NCI-H187 treated with DMSO at 0.1 percent for 48 hours (cell line): Measurements from ENCODE around the gene ANK3.

Experiments used
- DNase-seq: peaks from one replicate; lab custom pipeline; 2025; lab: John Stamatoyannopoulos, UW

ANK3 gene

DNA sequence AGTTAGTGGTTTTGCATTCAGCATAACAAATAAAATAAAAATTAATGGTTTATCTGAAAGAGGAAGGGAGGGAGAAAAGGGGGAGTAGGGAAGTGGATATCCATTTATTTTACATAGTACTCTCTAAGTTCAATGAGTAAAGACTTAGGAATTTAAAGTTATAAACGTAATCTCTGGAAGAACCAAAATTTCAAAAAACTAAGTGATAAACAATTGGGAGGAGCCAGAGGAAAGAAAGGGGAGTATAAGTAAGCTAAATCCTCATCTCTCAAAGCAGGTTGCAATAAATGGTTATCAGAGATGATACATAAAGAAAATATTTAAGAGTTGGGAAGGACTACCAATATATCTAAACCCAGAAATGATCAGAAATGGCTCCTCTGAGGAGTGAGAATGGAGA, 46.4 kb downstream of the ANK3 start:
- DNase-seq: no peak

- no peak for DNase-seq
Observed at GRCh38 chr10:60341969-60342368, 47.7 kb downstream of the ANK3 start.

- DNase-seq: no peak
Observed at GRCh38 chr10:60340973-60341372, 48.7 kb downstream of the ANK3 start.

DNA sequence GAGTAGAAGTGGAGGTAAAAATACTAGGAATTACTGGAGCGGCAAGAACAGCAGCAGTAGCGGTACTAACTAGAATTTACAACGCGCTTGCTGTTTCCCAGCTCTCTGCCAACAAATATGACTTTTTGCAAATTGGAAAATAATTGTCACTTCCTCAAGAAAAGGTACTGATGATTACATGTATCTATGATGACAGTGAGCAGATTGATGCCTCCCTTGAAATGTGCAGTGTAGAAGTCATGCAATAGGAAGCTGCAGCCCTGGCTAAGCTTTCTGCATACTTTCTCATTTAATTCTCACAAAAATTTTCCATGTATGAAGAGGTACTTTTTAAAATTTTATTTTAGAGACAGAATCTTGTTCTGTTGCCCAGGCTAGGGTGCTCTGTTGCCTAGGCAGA, 49.9 kb downstream of the ANK3 start:
- no peak for DNase-seq

DNA sequence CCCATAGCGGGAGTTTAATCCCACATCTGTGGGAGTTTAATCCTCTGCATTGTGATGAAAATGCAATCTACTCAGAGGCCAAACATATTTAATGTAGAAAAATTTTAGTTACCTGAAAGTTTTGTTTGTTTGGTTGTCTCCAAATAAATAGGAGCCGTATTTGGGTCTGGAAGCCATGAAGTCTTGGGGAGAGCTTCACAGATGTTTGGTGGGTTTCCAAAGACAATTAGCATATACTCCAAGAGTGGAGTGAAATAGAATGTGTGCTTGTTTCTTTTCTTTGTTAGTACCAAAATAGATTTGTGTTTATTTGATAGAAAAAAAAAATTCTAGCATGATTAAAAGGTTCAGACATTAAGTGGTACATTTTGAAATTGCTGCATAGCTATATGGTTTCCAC, 50.9 kb downstream of the ANK3 start:
- DNase-seq: no peak

DNA sequence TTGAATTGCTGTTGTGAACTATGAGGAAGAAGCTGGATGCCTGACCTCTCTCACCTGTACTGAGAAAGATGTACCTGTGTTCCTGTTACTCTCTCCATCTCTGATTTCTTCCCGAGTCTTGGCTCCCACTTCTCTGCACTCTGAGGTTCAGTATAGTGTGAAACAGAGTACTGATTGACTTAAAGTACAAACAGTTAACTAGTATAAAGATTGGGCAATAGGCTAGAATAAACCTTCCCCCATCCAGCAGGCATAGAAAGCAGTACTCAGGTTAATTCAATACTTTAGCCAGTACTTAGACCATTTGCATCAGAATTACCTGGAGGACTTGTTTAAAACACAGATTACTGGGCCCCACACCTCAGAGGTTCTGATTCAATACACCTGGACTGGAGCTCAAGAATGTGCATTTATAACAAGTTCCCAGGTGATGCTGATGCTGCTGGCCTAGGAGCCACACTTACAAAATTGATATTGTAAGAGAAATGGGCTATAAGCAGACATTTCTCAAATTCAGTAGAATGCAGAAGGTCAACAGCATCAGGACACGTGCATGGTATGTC, 51.6 kb downstream of the ANK3 start:
- DNase-seq: no peak

DNA sequence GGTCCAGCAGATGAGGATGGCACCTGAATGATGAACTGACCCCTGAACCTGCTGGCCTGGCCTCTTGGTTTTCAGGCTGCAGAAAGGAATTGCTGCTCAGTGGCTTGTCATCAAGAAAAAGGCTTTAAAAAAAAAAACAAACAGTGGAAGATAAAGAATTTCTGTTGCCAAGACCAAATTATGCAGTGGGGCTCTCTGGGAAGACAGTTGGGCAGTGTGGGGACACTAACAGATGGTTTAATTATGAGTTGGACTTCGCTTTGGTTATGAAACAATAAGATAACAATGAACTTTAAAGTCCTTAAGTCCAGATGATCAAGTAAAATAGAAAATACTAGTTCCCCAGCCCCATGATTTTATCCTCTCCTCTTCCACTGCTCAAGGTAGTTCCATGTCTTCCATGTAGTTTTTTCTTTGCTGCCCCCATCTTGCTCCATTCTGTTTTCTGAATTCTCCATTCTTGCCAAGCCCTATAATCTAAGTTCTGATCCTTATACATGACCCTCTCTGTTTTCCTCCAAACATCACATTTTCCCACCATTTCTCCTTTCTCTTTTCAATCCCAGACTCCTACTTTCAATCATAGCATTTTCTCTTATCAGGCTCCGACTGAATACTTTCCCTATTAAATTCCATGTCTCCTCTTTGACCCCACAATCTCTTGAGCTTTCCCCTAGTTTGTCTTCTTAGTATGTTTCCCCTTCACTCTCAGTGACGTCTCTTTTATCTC, 52.6 kb downstream of the ANK3 start:
- DNase-seq: no peak

GRCh38 chr10:60335708-60336107, 54.0 kb downstream of the ANK3 start:
- DNase-seq: no peak

GRCh38 chr10:60334991-60335390, 54.7 kb downstream of the ANK3 start:
- DNase-seq: no peak

DNA sequence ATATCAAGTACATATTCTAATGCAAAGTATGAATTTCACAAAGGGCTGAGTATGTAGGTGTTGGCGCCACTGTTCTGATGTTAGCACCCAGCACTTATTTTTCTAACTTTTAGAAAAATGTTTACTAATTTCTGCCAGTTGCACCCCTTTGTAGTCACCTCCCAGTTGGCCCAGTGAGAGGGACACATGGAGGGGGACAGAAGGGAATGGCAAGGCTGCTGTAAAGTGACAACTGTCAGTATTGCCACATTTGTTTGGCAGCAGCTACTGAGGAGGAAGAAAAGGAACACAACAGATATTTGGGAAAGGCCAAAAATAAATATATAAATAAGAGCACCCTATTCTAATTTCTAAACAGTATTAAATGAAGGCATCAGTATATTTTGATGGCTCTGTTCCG, 57.3 kb downstream of the ANK3 start:
- no peak for DNase-seq

GRCh38 chr10:60331886-60332285, 57.8 kb downstream of the ANK3 start:
- DNase-seq: no peak

DNA sequence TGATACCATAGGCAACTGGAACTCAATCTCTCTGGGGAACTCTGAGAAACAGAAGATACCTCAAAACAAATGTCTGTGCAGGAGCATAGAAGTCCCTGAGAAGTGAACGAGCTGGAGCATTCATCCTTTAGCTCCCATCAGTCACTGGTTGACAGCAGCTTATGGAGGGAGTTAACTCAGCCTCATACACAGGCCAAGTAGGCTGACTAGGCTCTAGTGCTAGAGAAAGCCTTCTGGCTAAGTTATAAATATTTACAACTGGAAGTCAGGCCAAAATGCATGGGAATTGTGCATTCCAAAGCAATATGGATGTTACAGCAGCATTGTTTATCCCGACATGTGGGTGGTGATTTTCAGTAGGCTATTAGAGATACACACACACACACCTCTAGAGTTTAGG, 66.5 kb downstream of the ANK3 start:
- no peak for DNase-seq

GRCh38 chr10:60320666-60321065, 69.0 kb downstream of the ANK3 start:
- DNase-seq: no peak

DNA sequence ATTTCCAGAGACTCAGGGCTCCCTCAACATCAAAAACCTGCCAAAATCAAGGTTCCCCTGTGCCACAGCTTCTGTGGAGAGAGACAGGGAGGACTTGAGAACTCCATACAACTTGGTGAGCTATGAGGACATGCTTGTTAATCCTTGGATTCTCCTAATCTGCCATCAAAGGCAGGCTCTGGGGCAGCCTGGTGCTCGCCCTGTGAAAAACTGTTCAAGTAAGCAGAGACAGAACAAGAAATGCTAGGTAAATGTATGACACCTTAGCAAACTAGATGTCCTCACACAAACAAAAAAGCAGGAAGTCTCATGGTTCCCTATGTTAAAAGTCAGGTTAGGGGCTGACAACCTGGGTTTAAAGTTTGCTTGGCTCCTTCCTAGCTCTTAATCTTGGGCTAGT, 73.6 kb downstream of the ANK3 start:
- no peak for DNase-seq

DNA sequence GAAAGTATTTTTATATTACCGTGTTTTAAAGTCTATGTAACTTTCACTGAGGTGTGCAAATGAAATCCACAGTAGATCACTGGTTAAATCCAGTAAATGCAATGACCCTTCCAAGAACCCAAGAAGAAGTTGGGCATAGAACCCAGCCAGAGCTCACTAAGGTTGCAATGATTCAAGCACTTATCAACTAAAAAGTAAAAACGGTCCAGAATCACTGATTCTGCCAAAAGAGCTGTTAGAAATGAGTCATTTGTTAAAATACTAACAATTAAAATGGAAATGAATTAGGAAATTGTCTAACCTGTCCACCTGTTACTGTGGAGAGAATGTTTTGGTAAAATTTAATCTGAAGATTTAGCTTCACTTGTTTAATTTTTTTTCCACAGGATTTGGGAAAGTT, 74.4 kb downstream of the ANK3 start:
- no peak for DNase-seq

DNA sequence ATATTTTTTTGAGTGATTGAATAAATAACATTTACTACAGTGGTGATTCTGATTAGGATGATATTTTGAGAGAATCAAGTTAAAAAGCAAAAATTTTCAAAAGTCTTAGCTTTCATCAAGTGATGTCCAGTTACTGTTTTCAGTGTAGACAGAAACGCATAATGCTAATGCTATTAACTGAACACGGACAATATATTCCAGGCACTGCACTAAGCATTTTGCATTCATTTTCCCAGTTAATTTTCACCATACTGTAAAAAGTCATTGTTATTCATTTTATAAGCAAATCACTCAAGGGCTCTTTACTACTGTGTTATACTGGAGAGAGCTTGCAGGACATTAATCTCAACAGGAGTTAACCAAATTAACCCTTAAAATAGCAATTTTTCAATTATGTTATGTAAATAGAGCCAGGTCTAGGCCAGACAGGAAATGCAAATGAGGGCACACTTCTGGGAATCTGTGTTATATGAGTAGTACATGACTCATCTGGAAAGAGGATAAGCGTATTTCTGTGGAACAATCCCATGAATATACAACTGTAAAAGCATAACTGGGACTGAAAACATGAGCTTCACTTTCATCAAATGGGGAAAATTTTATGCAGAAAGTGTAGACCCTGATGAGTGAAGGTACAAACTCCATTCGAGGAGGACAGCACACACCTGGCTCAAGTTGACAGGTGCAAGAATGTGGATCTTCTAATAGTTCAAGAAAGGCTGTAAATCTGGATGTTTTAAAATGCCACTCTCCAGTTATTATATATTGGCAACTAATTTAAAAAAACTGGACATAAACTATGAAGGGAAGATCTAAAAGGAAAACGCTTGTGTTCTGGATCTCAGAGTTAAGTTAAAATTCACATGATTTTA, 75.4 kb downstream of the ANK3 start:
- no peak for DNase-seq

- DNase-seq: no peak
Observed at GRCh38 chr10:60313589-60313952, 76.1 kb downstream of the ANK3 start.

DNA sequence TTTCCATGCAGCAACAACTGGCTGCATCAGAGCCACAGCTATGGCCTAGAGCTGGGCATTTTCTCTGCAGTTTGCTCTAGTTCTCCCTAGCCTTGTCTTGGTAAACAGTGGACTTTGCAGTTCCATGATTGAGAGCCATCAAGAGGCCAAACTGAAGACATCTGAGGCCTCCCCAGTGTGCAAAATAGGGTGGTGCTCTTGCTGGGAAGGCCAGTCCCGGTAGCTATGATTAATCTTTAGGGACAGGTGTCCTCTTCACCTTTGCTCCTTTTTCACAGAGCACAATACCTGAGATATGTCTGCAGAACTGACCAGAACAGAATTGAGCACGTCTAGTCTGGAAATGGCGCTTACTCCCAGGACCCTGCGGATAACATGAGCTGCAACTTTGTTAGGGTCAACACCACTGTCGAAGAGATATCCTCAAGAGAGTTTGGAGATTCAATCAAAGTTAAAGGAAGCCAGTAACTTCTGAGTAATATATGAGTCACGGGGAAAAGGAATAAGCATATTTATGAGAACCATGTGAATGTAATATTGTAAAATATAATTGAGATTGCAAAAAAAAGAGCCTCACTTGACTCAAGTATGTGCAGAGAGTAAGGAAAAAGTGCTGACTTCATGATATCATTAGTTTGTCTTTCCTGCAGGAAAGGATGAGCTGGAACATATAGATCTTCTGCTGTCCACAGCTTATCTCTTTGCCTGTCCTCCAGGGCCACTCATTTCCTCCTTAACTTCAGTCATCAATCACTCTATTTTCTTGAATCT, 76.7 kb downstream of the ANK3 start:
- no peak for DNase-seq

GRCh38 chr10:60311821-60312220, 77.9 kb downstream of the ANK3 start:
- DNase-seq: no peak

- DNase-seq: no peak
Observed at GRCh38 chr10:60310740-60311139, 78.9 kb downstream of the ANK3 start.

DNA sequence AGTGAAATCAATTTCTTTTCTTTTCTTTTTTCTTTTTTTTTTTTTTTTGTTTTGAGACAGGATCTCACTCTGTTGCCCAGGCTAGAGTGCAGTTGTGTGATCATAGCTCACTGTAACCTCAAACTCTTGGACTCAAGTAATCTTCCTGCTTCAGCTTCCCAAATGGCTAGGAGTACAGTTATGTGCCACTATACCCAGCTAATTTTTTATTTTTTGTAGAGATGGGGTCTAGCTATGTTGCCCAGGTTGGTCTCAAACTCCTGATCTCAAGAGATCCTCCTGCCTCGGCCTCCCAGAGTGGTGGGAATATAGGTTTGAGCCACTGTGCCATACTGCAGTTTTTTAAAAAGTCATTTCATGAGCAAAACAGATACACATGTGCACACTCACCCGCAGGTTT, 79.8 kb downstream of the ANK3 start:
- DNase-seq: no peak

- DNase-seq: no peak
Observed at GRCh38 chr10:60309371-60309770, 80.3 kb downstream of the ANK3 start.
